NB4 (cell line): Measurements from ENCODE around the gene PILRA.

ENCODE experiments used
- DNase-seq: peaks from one replicate; pipeline ENCODE4 v3.0.0; 2010; ENCODE audit warnings: low read depth
- H3K4me3 ChIP-seq: one replicate; pipeline ENCODE4 v1.5.1; 2011; ENCODE audit warnings: mild to moderate bottlenecking, low read depth, low read length, moderate library complexity
- MYC ChIP-seq: IDR thresholded peaks from 2 replicates; pipeline ENCODE4 v1.6.1; 2011; ENCODE audit warnings: low read depth, low read length
- POLR2A ChIP-seq: IDR thresholded peaks from 2 replicates; pipeline ENCODE4 v1.6.1; 2011; ENCODE audit warnings: mild to moderate bottlenecking; ENCODE audit not compliant: insufficient read length; ENCODE audit errors: extremely low read depth
- TF ChIP-seq, protein P1 (sequence below): IDR thresholded peaks from 2 replicates; pipeline ENCODE4 v1.6.1; 2011; ENCODE audit warnings: low read depth, low read length
- TF ChIP-seq, protein P2 (sequence below): IDR thresholded peaks from one replicate; pipeline ENCODE4 v1.5.1; 2012; ENCODE audit warnings: low read depth, low read length

PILRA gene

DNA sequence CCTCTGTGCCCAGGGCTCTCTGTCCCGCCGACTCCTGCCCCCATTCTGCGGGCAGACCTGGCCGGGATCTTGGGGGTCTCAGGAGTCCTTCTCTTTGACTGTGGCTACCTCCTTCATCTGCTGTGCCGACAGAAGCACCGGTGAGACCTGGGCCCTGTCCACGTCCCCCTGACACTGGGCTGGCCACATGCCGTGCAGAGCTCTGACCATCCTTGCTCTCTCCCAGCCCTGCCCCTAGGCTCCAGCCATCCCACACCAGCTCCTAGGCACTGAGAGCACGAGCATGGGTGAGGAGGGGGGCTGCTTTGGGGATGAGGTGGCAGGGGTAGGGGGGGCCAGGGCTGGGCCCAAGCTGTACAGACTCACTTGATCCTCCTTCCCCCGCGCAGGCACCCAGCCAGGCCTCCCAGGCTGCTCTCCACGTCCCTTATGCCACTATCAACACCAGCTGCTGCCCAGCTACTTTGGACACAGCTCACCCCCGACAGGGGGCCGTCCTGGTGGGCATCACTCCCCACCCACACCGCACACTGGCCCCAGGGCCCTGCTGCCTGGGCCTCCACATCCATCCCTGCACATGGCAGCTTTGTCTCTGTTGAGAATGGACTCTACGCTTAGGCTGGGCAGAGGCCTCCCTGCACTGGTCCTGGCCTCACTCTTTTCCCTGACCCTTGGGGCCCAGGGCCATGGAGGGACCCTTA lies 20.2 kb upstream of the PILRA start:
- peak; percentile 4 for DNase-seq
- H3K4me3 ChIP-seq, result no peak overlapping the region
- TF ChIP-seq POLR2A, result no peak
- TF ChIP-seq, protein P1, sequence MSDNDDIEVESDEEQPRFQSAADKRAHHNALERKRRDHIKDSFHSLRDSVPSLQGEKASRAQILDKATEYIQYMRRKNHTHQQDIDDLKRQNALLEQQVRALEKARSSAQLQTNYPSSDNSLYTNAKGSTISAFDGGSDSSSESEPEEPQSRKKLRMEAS, result no peak
- TF ChIP-seq, protein P2, sequence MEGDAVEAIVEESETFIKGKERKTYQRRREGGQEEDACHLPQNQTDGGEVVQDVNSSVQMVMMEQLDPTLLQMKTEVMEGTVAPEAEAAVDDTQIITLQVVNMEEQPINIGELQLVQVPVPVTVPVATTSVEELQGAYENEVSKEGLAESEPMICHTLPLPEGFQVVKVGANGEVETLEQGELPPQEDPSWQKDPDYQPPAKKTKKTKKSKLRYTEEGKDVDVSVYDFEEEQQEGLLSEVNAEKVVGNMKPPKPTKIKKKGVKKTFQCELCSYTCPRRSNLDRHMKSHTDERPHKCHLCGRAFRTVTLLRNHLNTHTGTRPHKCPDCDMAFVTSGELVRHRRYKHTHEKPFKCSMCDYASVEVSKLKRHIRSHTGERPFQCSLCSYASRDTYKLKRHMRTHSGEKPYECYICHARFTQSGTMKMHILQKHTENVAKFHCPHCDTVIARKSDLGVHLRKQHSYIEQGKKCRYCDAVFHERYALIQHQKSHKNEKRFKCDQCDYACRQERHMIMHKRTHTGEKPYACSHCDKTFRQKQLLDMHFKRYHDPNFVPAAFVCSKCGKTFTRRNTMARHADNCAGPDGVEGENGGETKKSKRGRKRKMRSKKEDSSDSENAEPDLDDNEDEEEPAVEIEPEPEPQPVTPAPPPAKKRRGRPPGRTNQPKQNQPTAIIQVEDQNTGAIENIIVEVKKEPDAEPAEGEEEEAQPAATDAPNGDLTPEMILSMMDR, result no peak
- TF ChIP-seq MYC, result no peak

DNA sequence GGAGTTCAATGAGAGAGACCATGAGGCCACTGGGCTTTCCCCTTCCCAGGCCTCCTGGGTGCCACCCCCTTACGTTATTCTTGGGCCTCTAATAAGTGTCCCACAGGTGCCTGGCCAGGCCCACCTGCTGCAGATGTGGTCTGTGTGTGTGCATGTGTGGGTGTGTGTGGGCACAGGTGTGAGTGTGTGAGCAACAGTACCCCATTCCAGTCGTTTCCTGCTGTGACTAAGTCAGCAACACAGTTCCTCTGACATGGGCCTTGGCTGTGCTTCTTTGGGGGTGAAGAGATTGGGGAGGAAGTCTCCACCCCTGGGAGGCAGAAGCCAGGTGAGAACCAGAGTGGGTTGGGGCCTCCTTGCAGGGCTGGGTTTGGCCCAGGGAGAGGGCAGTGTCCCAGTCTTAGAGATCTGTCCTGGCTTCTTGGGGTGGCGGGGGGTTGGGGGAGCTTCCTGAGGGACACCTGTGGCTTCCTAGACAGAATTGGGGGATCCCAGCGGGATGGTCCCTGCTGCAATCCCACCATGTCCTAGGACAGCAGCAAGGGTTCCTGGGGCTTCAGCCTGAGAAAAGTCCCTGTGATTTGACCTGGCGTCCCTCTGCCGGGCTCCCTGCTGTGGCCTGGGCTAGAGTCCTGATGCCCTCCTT lies 19.5 kb upstream of the PILRA start:
- H3K4me3 ChIP-seq, result no peak overlapping the region
- DNase-seq, result peak; percentile 8
- TF ChIP-seq, protein P1, result no peak
- TF ChIP-seq MYC (no peak), POLR2A (no peak)
- TF ChIP-seq, protein P2, result no peak

DNA sequence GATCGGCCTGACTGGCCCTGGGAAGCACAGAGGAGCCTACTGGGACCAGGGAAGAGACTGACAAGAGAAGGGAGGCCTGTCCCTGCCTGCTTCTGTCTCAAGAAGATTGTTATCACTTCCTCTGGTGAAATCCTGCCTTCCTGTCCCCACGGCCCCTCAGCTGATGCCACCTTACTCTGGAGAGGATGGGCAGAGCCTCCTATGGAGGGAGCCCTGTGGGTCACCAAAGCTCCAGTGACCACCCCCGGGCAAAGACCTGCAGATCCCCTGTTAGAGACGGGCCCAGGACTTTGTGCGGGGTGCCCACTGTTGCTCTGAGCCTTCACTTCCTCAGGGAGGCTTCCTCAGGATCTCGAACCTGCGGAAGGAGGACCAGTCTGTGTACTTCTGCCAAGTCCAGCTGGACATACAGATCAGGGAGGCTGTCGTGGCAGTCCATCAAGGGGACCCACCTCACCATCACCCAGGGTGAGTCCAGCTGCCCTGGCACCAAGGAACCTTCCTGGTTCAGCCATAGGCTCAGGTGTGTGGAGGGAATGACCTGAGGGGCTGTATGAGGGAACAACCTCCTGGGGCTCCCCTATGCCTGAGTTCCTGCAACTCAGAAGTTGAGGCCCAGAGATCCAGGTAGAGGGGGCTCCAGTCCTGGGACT lies 16.7 kb upstream of the PILRA start:
- no peak overlapping the region for H3K4me3 ChIP-seq
- DNase-seq, result peak; percentile 39
- no peak for TF ChIP-seq POLR2A
- TF ChIP-seq, protein P1, result no peak
- TF ChIP-seq MYC, result no peak
- TF ChIP-seq, protein P2, result no peak

DNA sequence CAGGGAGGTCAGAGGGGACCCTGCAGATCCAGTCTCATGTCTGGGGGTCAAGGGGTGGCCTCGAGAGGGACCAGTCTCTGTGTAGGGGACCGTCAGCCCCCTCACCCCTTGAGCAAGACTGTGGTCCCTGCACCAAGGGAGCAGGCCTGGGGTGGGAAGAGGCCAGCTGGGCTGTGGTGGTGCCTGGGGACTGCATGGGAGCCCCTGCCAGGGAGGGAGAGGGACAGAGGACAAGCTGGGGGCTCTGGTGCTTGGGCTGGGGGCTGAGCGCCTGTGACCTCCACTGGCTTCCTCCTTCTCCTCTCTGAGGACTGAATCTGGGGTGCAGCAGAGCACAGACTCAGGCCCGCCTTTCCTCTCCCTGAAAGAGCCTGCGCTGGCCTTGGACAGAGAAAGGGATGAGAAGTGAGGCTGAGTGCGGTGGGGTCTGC lies 16.1 kb upstream of the PILRA start:
- TF ChIP-seq POLR2A (no peak), MYC (no peak)
- TF ChIP-seq, protein P1, result no peak
- TF ChIP-seq, protein P2, result no peak
- no peak for DNase-seq
- H3K4me3 ChIP-seq, result no peak overlapping the region

DNA sequence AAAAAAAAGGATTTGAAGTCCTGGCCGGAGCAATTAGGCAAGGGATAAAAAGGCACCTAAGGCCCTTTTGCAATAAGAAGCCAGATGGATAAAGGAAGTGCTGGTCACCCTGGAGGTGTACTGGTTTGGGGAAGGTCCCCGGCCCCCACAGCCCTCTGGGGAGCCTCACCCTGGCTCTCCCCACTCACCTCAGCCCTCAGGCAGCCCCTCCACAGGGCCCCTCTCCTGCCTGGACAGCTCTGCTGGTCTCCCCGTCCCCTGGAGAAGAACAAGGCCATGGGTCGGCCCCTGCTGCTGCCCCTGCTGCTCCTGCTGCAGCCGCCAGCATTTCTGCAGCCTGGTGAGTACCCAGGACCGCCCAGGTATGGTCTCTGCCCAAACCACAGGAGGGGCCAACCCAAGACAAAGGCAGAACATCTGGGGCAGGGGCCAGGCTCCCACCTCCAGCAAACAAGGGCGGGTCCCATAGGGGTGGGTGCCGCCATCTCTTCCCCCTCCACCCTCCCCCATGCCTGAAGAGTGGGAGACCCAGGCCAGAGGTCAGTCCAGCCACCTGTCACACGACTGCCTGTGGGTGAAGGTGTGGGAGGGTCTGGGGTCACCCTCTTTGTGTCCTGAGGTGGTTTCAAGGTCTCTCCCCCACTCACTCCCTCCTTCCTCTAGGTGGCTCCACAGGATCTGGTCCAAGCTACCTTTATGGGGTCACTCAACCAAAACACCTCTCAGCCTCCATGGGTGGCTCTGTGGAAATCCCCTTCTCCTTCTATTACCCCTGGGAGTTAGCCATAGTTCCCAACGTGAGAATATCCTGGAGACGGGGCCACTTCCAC lies 15.0 kb upstream of the PILRA start, which contains the start of gene PILRB:
PILRB (plus strand) TSS at position 91 of the 830 bp plus-strand sequence; CDS start at position 277, 186 bp downstream.
- TF ChIP-seq POLR2A, result no peak
- TF ChIP-seq, protein P1, result no peak
- TF ChIP-seq, protein P2, result no peak
- TF ChIP-seq MYC, result no peak
- no peak within 1 kb of the TSS for H3K4me3 ChIP-seq
- peak; percentile 40 for DNase-seq
